ENCODE results near the gene PPP1R9B. TPM values are rescaled to one million over a fixed set of nuclear protein-coding genes. Genes with fewer than 3 reads are reported as not detected.

The PPP1R9B gene
- total RNA-seq, 1 donor from 2014 or later: 176 TPM

DNA sequence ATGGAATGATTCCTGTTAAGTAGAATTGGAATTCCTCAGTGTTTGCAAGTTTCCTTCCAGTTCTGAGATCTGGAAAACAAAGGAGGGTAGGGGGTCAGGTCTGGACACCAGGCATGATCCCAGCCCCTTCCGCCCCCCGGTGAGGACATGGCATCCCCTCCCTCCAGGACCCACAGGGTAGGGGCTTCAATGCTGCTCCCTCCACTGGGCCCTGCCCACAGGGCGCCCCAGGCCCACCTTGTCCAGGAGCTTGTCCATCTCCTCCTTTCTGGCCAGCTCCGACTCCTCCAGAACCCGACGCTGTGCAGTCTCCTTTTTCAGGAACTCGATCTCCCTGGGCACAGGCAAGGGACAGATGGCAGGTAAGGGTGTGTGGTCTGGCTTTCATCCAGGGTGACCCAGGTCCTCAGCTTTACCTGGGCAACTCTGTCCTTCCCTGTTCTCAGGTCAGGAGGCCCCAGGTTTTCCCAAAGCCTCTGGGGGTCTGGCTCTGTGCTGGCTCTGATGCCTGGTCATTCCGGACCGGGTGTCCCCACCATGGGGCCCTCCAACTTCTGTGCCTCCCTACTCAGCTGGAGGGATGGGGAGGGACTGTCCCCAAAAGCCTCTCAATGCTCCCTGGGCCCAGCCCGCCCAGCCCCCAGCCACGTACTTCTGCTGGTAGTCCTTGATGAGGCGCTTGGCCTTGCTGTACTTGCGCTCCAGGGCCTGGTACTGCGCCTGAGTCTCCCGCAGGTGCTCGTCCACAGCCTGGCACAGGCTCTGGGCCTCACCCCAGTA lies 15.0 kb downstream of the PPP1R9B start:
- peaks cover 43% of the 10 kb centered on the region for H3K36me3 Mint-ChIP-seq (ENCODE audit: unreplicated experiment)
- peak overlapping the region; percentile 44 for H3K27ac Mint-ChIP-seq (ENCODE audit: unreplicated experiment)
- TF ChIP-seq, protein P1, sequence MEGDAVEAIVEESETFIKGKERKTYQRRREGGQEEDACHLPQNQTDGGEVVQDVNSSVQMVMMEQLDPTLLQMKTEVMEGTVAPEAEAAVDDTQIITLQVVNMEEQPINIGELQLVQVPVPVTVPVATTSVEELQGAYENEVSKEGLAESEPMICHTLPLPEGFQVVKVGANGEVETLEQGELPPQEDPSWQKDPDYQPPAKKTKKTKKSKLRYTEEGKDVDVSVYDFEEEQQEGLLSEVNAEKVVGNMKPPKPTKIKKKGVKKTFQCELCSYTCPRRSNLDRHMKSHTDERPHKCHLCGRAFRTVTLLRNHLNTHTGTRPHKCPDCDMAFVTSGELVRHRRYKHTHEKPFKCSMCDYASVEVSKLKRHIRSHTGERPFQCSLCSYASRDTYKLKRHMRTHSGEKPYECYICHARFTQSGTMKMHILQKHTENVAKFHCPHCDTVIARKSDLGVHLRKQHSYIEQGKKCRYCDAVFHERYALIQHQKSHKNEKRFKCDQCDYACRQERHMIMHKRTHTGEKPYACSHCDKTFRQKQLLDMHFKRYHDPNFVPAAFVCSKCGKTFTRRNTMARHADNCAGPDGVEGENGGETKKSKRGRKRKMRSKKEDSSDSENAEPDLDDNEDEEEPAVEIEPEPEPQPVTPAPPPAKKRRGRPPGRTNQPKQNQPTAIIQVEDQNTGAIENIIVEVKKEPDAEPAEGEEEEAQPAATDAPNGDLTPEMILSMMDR (IDR thresholded peaks at IDR 0.05): no peak
- H3K4me1 Mint-ChIP-seq (ENCODE audit: unreplicated experiment): peaks cover 57% of the 10 kb centered on the region
- H3K27me3 Mint-ChIP-seq (ENCODE audit: unreplicated experiment): no peaks in the 10 kb centered on the region
- H3K9me3 Mint-ChIP-seq (ENCODE audit: unreplicated experiment): no peaks in the 10 kb centered on the region
- no peak for DNase-seq (ENCODE audit: extremely low spot score, unreplicated experiment)
- H3K4me3 Mint-ChIP-seq (ENCODE audit: unreplicated experiment): no peak overlapping the region

DNA sequence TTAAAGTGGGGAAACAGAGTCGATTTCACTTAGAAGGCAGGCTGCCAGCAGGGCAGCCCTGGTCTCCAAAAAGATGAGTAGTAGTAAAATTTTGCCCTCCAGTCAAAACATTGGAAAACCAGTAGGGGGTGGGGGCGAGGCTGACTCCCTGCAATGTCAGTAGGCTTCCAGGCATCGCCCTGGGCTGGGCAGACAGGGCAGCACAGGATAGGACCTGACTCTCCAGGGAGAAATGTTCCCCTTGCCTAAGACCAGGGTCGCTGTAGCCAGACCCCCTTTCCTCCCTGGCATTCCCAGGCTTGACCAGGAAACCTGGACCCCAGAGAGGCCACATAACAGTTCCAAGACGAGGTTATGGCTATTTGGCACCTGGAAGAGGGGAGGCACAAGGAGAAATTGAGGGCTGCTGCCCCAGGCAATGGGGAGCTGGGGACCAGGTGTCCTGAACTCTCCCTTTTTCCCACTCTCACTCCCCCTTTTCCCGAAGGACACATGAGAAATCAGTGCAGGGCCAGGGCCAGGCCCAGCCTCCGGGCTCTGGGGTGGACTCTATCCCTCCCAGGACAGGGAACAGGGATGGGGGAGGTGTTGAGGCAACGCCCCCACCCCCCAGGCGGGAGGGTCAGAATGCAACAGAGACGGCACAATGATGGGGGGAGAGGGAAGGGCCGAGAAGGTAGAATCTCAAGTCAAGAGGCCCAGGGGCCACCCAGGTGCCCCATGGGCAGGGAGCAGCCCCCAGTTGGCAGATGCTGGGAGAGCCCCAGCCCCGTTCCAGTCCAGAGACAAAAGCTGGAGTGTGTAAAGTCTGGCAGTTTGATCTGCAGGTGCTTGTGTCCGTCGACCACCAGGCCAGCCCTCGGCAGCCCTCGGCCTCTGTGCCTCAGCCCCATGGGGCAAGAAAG lies 16.0 kb downstream of the PPP1R9B start:
- H3K4me3 Mint-ChIP-seq (ENCODE audit: unreplicated experiment): no peak overlapping the region
- TF ChIP-seq, protein P1 (IDR thresholded peaks at IDR 0.05): no peak

DNA sequence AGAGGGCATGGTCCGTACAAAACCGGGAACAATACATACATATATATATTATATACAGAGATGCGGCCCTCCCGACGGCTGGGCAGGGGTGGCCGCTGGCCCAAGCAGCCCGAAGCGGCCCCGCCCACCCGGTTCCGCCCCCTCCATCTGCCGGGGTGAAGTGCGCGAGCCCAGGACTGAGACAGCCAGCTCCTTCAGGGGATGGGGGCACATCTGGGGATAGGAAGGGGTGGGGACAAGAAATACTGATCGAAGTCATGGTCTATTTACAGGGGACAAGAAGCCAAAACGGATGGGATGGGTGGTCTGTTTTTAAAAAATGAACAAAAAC lies 16.7 kb downstream of the PPP1R9B start:
- Mint-ChIP-seq H3K27me3 (ENCODE audit: unreplicated experiment) (no peaks in the 10 kb centered on the region), H3K27ac (ENCODE audit: unreplicated experiment) (peak overlapping the region; percentile 79), H3K9me3 (ENCODE audit: unreplicated experiment) (no peaks in the 10 kb centered on the region), H3K4me1 (ENCODE audit: unreplicated experiment) (peaks cover 55% of the 10 kb centered on the region), H3K4me3 (ENCODE audit: unreplicated experiment) (no peak overlapping the region), H3K36me3 (ENCODE audit: unreplicated experiment) (peaks cover 26% of the 10 kb centered on the region)
- no peak for DNase-seq (ENCODE audit: extremely low spot score, unreplicated experiment)
- TF ChIP-seq, protein P1 (IDR thresholded peaks at IDR 0.05): no peak

More for the DNA sequence above, 16.0 kb downstream of the PPP1R9B start:
- Mint-ChIP-seq H3K9me3 (ENCODE audit: unreplicated experiment) (no peaks in the 10 kb centered on the region), H3K27me3 (ENCODE audit: unreplicated experiment) (no peaks in the 10 kb centered on the region), H3K4me1 (ENCODE audit: unreplicated experiment) (peaks cover 53% of the 10 kb centered on the region), H3K27ac (ENCODE audit: unreplicated experiment) (peak overlapping the region; percentile 57), H3K36me3 (ENCODE audit: unreplicated experiment) (peaks cover 33% of the 10 kb centered on the region)
- no peak for DNase-seq (ENCODE audit: extremely low spot score, unreplicated experiment)

DNA sequence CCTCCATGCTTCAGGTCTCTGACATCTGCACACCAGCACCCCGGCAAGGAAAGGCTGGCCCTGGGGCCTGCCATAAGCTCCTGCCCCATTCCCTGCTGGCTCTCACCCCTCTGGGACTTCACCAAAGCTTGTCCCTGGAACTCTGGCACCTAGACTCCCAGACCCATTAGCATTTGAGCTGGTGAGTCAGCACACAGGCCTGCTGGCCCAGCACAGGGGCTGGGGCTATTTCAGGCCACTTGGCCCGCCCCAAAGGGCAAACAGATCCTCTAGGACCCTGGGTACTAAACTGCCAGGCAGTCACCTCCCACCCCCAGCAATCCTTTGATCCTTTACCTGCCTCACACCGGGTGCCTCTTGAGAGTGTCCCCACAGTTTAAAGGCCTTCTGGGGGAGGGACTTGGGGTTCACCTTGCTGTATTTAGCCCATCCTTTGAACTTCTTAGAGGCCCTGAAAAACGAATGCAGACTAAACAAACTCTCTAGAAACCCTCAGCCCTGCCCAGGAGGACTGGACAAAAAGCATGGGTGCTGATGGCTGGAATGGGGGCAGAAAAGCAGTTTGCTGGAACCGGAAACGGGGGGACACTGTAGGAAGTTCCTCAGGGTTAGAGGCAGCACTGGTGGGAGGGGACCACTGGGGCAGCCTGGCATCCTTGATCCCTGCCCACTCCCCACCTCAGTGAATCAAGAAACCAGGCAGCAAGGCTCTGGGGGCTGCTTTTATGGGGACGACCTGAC lies 17.3 kb downstream of the PPP1R9B start:
- Mint-ChIP-seq H3K9me3 (ENCODE audit: unreplicated experiment) (no peaks in the 10 kb centered on the region), H3K4me3 (ENCODE audit: unreplicated experiment) (no peak overlapping the region), H3K27me3 (ENCODE audit: unreplicated experiment) (no peaks in the 10 kb centered on the region), H3K27ac (ENCODE audit: unreplicated experiment) (peak overlapping the region; percentile 79), H3K4me1 (ENCODE audit: unreplicated experiment) (peaks cover 59% of the 10 kb centered on the region), H3K36me3 (ENCODE audit: unreplicated experiment) (peaks cover 21% of the 10 kb centered on the region)
- TF ChIP-seq, protein P1 (IDR thresholded peaks at IDR 0.05): no peak
- no peak for DNase-seq (ENCODE audit: extremely low spot score, unreplicated experiment)

Measured in osteocyte (in vitro differentiated cells).